ENCODE data around the gene ATP8B1. TPM values are rescaled to one million over a fixed set of nuclear protein-coding genes. Genes with fewer than 3 reads are reported as not detected.

Gene ATP8B1
- total and polyA plus RNA-seq, 2 donors (not counting 1 experiment from before 2014, with no cell fraction given): 109 to 125 TPM

- Histone ChIP-seq H3K27ac (ENCODE audit: insufficient read depth, low read length) (no peak overlapping the region), H3K4me2 (ENCODE audit: extremely low read depth, insufficient read depth, low read length) (no peak overlapping the region), H3K9me3 (ENCODE audit: control insufficient read depth, insufficient read depth, low read depth, low read length) (no peaks in the 10 kb centered on the region), H2AFZ (ENCODE audit: low read length) (no peak overlapping the region), H4K20me1 (ENCODE audit: control insufficient read depth, extremely low read depth, insufficient read depth, low read length) (no peaks in the 10 kb centered on the region), H3K79me2 (ENCODE audit: control insufficient read depth, insufficient read depth, low read length) (peaks cover 32% of the 10 kb centered on the region), H3K4me3 (replicated peaks in 1 of 4; ENCODE audit: control extremely low read depth in 1 of 4, insufficient read depth in 1 of 4, low read depth in 3 of 4, low read length in 4 of 4) (no peak overlapping the region), H3K4me1 (ENCODE audit: control insufficient read depth, extremely low read depth, insufficient read depth, low read length) (peaks cover 2% of the 10 kb centered on the region), H3K36me3 (ENCODE audit: control insufficient read depth, insufficient read depth, low read length) (peaks cover 24% of the 10 kb centered on the region), H3K27me3 (ENCODE audit: control insufficient read depth, insufficient read depth, low read length) (no peaks in the 10 kb centered on the region), H3K9ac (ENCODE audit: insufficient read depth, low read length) (no peak overlapping the region)
- no peak for TF ChIP-seq EZH2 (IDR thresholded peaks at IDR 0.05; ENCODE audit: low read length, missing control alignments)
- TF ChIP-seq CTCF (conservative IDR thresholded peaks at IDR 0.05 in 1 of 2, IDR thresholded peaks at IDR 0.05 in 1 of 2; ENCODE audit: low read depth in 1 of 2, low read length in 2 of 2): no peak
- peak in 1 of 2 donors; percentile 31 for DNase-seq (ENCODE audit: low read depth in 2 of 2)
These were observed 145.6 kb downstream of the ATP8B1 start for GRCh38 chr18:57657542-57657941.

- H3K4me3 ChIP-seq (replicated peaks in 1 of 4; ENCODE audit: control extremely low read depth in 1 of 4, insufficient read depth in 1 of 4, low read depth in 3 of 4, low read length in 4 of 4): no peak overlapping the region
- H3K27me3 ChIP-seq (ENCODE audit: control insufficient read depth, insufficient read depth, low read length): no peaks in the 10 kb centered on the region
- no peak overlapping the region for H3K27ac ChIP-seq (ENCODE audit: insufficient read depth, low read length)
- peaks cover 37% of the 10 kb centered on the region for H3K79me2 ChIP-seq (ENCODE audit: control insufficient read depth, insufficient read depth, low read length)
- no peak overlapping the region for H3K9ac ChIP-seq (ENCODE audit: insufficient read depth, low read length)
- H3K4me2 ChIP-seq (ENCODE audit: extremely low read depth, insufficient read depth, low read length): no peak overlapping the region
- H2AFZ ChIP-seq (ENCODE audit: low read length): no peak overlapping the region
- no peak for TF ChIP-seq EZH2 (IDR thresholded peaks at IDR 0.05; ENCODE audit: low read length, missing control alignments)
- TF ChIP-seq CTCF (conservative IDR thresholded peaks at IDR 0.05 in 1 of 2, IDR thresholded peaks at IDR 0.05 in 1 of 2; ENCODE audit: low read depth in 1 of 2, low read length in 2 of 2): no peak
- H3K9me3 ChIP-seq (ENCODE audit: control insufficient read depth, insufficient read depth, low read depth, low read length): no peaks in the 10 kb centered on the region
- no peaks in the 10 kb centered on the region for H4K20me1 ChIP-seq (ENCODE audit: control insufficient read depth, extremely low read depth, insufficient read depth, low read length)
- peaks cover 23% of the 10 kb centered on the region for H3K36me3 ChIP-seq (ENCODE audit: control insufficient read depth, insufficient read depth, low read length)
- DNase-seq (ENCODE audit: low read depth in 2 of 2): no peak
- H3K4me1 ChIP-seq (ENCODE audit: control insufficient read depth, extremely low read depth, insufficient read depth, low read length): no peaks in the 10 kb centered on the region
These were observed 147.4 kb downstream of the ATP8B1 start for GRCh38 chr18:57655740-57656139.

GRCh38 chr18:57651914-57652313, 151.2 kb downstream of the ATP8B1 start:
- Histone ChIP-seq H3K79me2 (ENCODE audit: control insufficient read depth, insufficient read depth, low read length) (peaks cover 34% of the 10 kb centered on the region), H3K27ac (ENCODE audit: insufficient read depth, low read length) (no peak overlapping the region), H4K20me1 (ENCODE audit: control insufficient read depth, extremely low read depth, insufficient read depth, low read length) (no peaks in the 10 kb centered on the region), H3K4me1 (ENCODE audit: control insufficient read depth, extremely low read depth, insufficient read depth, low read length) (peaks cover 5% of the 10 kb centered on the region), H3K36me3 (ENCODE audit: control insufficient read depth, insufficient read depth, low read length) (peaks cover 23% of the 10 kb centered on the region), H3K4me2 (ENCODE audit: extremely low read depth, insufficient read depth, low read length) (no peak overlapping the region), H3K9ac (ENCODE audit: insufficient read depth, low read length) (no peak overlapping the region), H3K9me3 (ENCODE audit: control insufficient read depth, insufficient read depth, low read depth, low read length) (no peaks in the 10 kb centered on the region), H2AFZ (ENCODE audit: low read length) (no peak overlapping the region), H3K4me3 (replicated peaks in 1 of 4; ENCODE audit: control extremely low read depth in 1 of 4, insufficient read depth in 1 of 4, low read depth in 3 of 4, low read length in 4 of 4) (no peak overlapping the region), H3K27me3 (ENCODE audit: control insufficient read depth, insufficient read depth, low read length) (no peaks in the 10 kb centered on the region)
- TF ChIP-seq EZH2 (IDR thresholded peaks at IDR 0.05; ENCODE audit: low read length, missing control alignments): no peak
- TF ChIP-seq CTCF (conservative IDR thresholded peaks at IDR 0.05 in 1 of 2, IDR thresholded peaks at IDR 0.05 in 1 of 2; ENCODE audit: low read depth in 1 of 2, low read length in 2 of 2): no peak
- no peak for DNase-seq (ENCODE audit: low read depth in 2 of 2)

Measured in fibroblast of lung (primary cell).